SK-N-MC (cell line): ENCODE data around the gene MROH7.

Experiments
- EZH2 ChIP-seq: fragments of 200-600 bp; sonication (generic); IDR thresholded peaks from one replicate; pipeline ENCODE4 v1.6.1; 2017; ENCODE audit warnings: antibody characterized with exemption
- POLR2AphosphoS5 ChIP-seq: IDR thresholded peaks from 2 replicates; pipeline ENCODE4 v1.6.1; 2012; ENCODE audit warnings: mild to moderate bottlenecking, low read depth, low read length, borderline replicate concordance

DNA sequence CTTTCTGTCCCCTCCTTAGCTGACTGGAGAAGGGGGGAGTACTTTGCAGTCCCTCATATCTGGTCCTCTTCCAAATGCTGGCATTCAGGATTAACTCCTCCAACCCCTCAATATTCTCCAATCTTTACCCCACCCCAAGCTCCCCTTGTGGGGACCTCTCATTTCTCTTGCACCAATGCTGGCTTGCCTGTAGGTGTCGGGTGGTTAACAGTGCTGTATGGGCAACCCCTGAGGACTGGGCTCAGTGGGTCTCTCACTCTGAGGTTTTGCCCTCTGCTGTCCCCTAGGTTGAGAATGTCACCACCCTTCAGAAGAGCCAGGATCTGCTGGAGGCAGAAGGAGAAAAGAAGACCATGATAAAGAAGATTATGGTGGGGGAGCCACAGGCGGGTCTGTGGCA lies 27.0 kb downstream of the MROH7 start:
- TF ChIP-seq POLR2AphosphoS5: no peak
- TF ChIP-seq EZH2: no peak
